Left ventricle myocardium superior (tissue), 1 donor: ENCODE measurements around the gene ATF5. TPM values are rescaled to one million over a fixed set of nuclear protein-coding genes. Genes with fewer than 3 reads are reported as not detected.
"Not testable (repeated sequence)": the region's sequence is repeated elsewhere in the genome, so short reads cannot be mapped to it uniquely, and the experiment has no call there.

Experiments used
- ATAC-seq: fragments of 200-7000 bp; cut with Tn5 transposase; one replicate; pipeline ENCODE4 v1.9.1; 2020; ENCODE audit warnings: mild to moderate bottlenecking, moderate library complexity
- DNase-seq: peaks from one replicate; pipeline ENCODE4 v3.0.0-alpha.2; 2020
- intact Hi-C: fragments of 100-400 bp; cut with micrococcal nuclease; formaldehyde crosslinking; loops from one replicate; pipeline ENCODE4 v1.11.0; 2022
- total RNA-seq: library from RNA; stranded (reverse); fragmentation: NEBNext Ultra II Directional; extraction: Animal tissue kit (Norgen Biotek cat#: 25700); gene quantifications from one replicate; pipeline ENCODE4 v1.2.1, GENCODE V29; 2021
- donor health status: DM: no; HTN: yes; CAD: no; lungs with severe emphysema.

The ATF5 gene
- total RNA-seq, 1 donor from 2014 or later = 8.0 TPM

- intact Hi-C loops = loop anchor here (10.0 kb wide), 1 partner anchor 48 kb away; no protein-coding TSS in a partner anchor
- no peak for DNase-seq
- ATAC-seq = no peak
Measured at GRCh38 chr19:49936549-49936948, 7.5 kb downstream of the ATF5 start.

DNA sequence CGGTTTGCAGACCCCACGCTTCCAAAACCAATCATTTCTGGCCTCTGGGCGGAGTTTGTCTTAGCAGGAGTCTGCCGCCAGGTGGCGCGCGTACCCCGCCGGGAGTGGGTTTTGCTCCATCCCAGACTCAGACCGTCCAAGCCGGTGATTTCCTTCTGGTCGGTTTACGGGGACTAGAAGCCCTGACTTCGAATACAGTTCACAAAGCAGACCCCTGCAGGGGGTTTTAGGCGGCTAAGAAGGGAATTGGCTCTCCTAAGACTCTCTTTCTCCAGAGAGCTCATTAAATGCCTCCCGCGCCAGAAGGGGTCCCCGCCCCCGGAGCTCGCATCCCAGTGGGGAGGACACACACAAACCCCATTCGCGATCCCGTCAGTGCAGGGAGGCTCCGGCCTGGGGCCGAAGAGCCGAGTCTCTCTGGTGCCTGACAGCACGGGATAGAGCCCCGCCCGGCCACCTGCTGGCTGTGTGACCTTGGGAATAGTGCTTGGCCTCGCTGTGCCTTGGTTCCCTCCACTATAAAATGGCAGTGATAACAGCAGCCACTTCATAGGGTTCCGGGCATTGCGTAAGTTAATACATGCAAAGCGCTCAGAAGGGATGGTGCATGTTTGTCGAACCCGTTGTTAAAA lies 8.9 kb downstream of the ATF5 start:
- intact Hi-C loops = loop anchor here (10.0 kb wide), 1 partner anchor 47 kb away; no protein-coding TSS in a partner anchor
- peak; percentile 90 for ATAC-seq
- DNase-seq = peak; percentile 85

- intact Hi-C loops = loop anchor here (10.0 kb wide), 1 partner anchor 46 kb away; no protein-coding TSS in a partner anchor
- ATAC-seq (no peak), DNase-seq (no peak)
Measured at GRCh38 chr19:49938662-49939061, 9.7 kb downstream of the ATF5 start.

- DNase-seq (no peak), ATAC-seq (no peak)
- intact Hi-C loops = loop anchor here (10.0 kb wide), 1 partner anchor 45 kb away; no protein-coding TSS in a partner anchor
Measured at GRCh38 chr19:49939721-49940481, 10.9 kb downstream of the ATF5 start.

GRCh38 chr19:49940482-49940791 lies 11.4 kb downstream of the ATF5 start:
- DNase-seq (no peak), ATAC-seq (no peak)
- intact Hi-C loops = no loop called here

- intact Hi-C loops, ATAC-seq, DNase-seq: not testable (repeated sequence)
Measured at GRCh38 chr19:49944567-49944966, 15.6 kb downstream of the ATF5 start.

GRCh38 chr19:49946415-49946814 lies 17.4 kb downstream of the ATF5 start:
- intact Hi-C loops = no loop called here
- no peak for ATAC-seq
- no peak for DNase-seq

DNA sequence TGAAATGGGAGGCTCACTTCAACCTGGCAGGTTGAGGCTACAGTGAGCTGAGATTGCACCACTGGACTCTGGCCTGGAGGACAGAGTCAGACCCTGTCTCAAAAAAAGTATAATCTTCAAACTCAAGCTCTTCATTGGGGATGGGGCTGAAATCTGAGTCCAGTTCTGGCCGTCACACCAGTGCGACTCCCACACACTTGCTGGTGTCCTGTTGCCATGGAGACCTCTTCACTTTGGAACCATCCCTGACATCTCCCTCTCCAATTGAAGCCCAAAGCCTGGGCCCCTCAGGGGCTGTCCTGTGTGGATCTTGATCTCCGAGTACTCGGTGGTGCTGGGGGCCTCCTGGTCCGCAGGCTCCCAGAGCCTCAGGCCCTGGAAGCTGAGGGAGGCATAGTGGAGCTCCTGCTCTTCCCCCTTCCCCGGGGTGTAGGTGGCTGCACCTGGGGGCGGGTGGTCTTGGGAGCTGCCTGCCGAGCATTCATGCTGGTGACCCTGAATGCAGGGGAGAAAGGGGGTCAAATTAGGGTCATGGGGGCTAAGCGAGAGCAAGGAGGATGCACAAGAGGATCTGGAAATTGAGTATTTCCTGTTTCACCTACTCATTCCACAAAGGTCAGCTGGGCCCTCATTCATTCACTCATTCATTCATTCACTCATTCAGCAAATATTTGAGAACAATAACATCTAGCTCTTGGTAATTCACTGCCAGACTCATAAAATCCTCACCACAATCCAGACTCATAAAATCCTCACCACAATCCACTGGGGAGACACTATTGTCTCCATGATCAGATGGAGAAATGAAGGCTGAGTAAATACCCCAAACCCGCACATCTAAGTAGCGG lies 21.0 kb downstream of the ATF5 start:
- intact Hi-C loops = no loop called here

DNA sequence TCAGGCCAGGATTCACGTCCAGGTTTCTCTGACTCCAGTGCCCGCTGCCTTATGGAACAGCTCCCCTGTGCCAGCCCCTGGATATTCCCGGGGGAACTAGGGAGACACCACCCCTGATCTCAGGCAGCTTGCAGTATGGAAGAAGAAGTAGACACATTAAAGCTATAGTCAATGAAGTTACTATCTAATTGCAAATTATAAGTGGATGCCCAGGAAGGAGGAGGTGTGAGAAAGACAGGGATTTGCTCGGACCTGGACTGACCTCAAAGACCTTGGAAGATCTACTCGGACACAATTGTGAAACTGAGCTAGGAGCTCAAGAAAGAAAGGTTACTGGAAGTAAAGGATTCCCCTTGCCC lies 21.6 kb downstream of the ATF5 start:
- intact Hi-C loops = no loop called here
- ATAC-seq = no peak
- DNase-seq = no peak

More for the DNA sequence above, 21.0 kb downstream of the ATF5 start:
- DNase-seq = no peak
- no peak for ATAC-seq

DNA sequence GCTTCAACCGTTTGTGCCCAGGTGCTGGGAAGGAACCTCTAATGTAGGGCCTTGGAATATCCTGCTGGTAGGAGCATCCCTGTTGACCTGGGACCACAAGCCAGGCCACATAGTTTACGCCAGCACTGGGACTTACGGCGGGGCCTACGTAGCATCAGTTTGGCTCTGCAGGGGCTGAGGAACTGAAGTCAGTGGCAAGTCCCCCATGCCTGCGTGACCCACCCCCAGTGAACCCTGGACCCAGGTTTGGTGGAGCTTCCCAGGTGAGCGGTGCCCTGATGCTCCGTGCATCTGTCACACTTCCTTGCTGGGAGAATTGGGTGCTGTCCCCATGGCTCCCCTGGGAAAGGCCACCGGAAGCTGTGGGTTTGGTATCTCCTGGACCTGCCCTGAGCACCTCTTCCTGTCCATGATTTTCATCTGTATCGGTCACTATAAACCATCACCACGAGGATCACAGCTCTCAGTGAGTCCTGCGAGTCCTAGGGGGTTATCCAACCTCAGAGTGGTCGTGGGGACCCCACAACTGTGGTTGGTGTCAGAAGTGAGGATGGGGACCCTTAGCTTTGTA lies 22.0 kb downstream of the ATF5 start:
- DNase-seq (no peak), ATAC-seq (no peak)

GRCh38 chr19:49951806-49952478 lies 22.9 kb downstream of the ATF5 start:
- DNase-seq (no peak), ATAC-seq (no peak)
- intact Hi-C loops = no loop called here

More for the DNA sequence above, 22.0 kb downstream of the ATF5 start:
- intact Hi-C loops = no loop called here

- intact Hi-C loops = no loop called here
- DNase-seq (no peak), ATAC-seq (no peak)
Measured at GRCh38 chr19:49952479-49952836, 23.5 kb downstream of the ATF5 start.

- ATAC-seq (no peak), DNase-seq (no peak)
- intact Hi-C loops = no loop called here
Measured at GRCh38 chr19:49952906-49953305, 23.9 kb downstream of the ATF5 start.

GRCh38 chr19:49953416-49953815 lies 24.4 kb downstream of the ATF5 start:
- ATAC-seq (peak; percentile 68), DNase-seq (no peak)
- intact Hi-C loops = no loop called here

DNA sequence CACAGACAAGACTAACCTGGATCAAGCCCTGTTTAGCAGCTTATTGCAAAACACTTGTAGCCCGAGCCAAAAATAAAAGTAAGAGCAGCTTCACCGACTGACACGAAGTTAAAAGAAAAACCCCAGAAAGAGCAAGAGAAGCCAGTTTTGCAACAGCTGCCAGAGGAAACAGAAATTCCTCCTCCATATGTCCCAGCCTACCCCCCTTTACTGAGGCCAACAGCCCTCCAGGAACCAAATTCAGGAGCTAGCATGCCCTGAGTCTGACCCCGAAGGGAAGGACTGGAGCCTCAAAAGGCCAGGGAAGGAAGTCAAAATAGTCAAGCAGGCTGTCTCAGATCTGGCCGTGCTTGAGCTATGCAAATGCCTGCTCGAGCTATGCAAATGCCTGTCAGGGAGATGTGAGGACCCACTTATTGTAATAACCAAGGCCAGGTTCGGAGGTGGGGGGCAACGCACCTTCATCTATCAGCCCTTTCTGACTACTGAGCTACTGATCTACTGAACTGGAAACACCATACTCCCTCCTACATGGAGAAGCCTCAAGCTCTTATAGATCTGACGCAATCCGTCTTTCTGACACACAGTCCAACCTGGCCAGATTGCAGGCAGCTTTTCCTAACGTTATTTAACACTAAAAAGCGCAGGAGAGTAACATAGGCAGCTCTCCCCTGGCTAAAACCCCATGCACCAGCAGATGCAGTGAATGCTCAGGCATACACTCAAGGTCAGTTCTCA lies 25.3 kb downstream of the ATF5 start:
- intact Hi-C loops = no loop called here
- DNase-seq (no peak), ATAC-seq (peak; percentile 69)

GRCh38 chr19:49954933-49955332 lies 25.9 kb downstream of the ATF5 start:
- intact Hi-C loops = no loop called here
- DNase-seq (no peak), ATAC-seq (no peak)

GRCh38 chr19:49956115-49956495 lies 27.1 kb downstream of the ATF5 start:
- no peak for ATAC-seq
- no peak for DNase-seq
- intact Hi-C loops = no loop called here

GRCh38 chr19:49957262-49957915 lies 28.4 kb downstream of the ATF5 start:
- intact Hi-C loops = no loop called here
- ATAC-seq = no peak
- no peak for DNase-seq
